HCT116 (cell line): ENCODE data around the gene TACC2. TPM values are rescaled to one million over a fixed set of nuclear protein-coding genes. Genes with fewer than 3 reads are reported as not detected.

Experiments
- ATAC-seq: fragments of 200-7000 bp; cut with Tn5 transposase; 2 replicates; pipeline ENCODE4 v1.9.1; 2020; ENCODE audit warnings: mild to moderate bottlenecking, moderate library complexity
- BruUV-seq: library from RNA; stranded (reverse); fragments of 400-500 nt; replicated peaks from 2 replicates; lab custom pipeline; 2021; lab: Mats Ljungman, UMichigan
- CTCF ChIA-PET: fragments of 300-600 bp; sonication (Branson Sonifier 250); formaldehyde crosslinking; loops from one replicate; lab custom pipeline; 2021; ENCODE audit warnings: antibody characterized with exemption; lab: Charles Lee
- POLR2A ChIA-PET: fragments of 300-600, 350-600 bp; sonication (Branson Sonifier 250); formaldehyde crosslinking; loops from one replicate; lab custom pipeline; 2021; ENCODE audit warnings: antibody characterized with exemption; lab: Charles Lee
- RAD21 ChIA-PET, 2 experiments: fragments of 300-600 bp; sonication (Branson Sonifier 250); formaldehyde crosslinking; loops; one replicate each; lab custom pipeline; 2023; ENCODE audit warnings: low total read pairs in 2 of 2; ENCODE audit not compliant: uncharacterized antibody in 2 of 2, unreplicated experiment in 2 of 2, low non-redundant PET in 1 of 2; lab: Charles Lee
- DNase-seq: peaks from one replicate; pipeline ENCODE4 v3.0.0-alpha.2; 2010; ENCODE audit warnings: low read depth, low spot score
- H2AFZ ChIP-seq: fragments of 200-600 bp; shearing (Covaris generic), sonication (generic); 2 replicates; pipeline ENCODE4 v1.6.1; 2017; ENCODE audit warnings: low read depth, mixed run types, mixed read lengths, antibody characterized with exemption, low read length; ENCODE audit not compliant: poor library complexity, severe bottlenecking
- H3K27ac ChIP-seq: 2 replicates; pipeline ENCODE4 v1.5.1; 2012; ENCODE audit warnings: low read depth, low read length
- H3K27me3 ChIP-seq: fragments of 200-600 bp; sonication (generic); 2 replicates; pipeline ENCODE4 v1.6.1; 2016; ENCODE audit warnings: mixed run types, low read length, mixed read lengths; ENCODE audit not compliant: insufficient read depth
- H3K36me3 ChIP-seq, 2 experiments: fragments of 200-500 bp in 1 of 2; fragments of 200-600 bp in 1 of 2; sonication (Bioruptor generic) in 1 of 2; sonication (generic) in 1 of 2; 2 replicates each; pipeline versions ENCODE4 v1.5.1 to v1.6.1; 2014 to 2016; ENCODE audit warnings: low read length in 2 of 2, inconsistent platforms in 1 of 2, mixed read lengths in 1 of 2, mixed run types in 1 of 2; ENCODE audit not compliant: insufficient read depth in 2 of 2, control insufficient read depth in 1 of 2
- H3K4me1 ChIP-seq, 2 experiments: fragments of 200-600 bp in 1 of 2; sonication (generic) in 1 of 2; 2 replicates each; pipeline versions ENCODE4 v1.5.1 to v1.6.1; 2012 to 2017; ENCODE audit warnings: low read length in 2 of 2, inconsistent platforms in 1 of 2, mild to moderate bottlenecking in 1 of 2, mixed read lengths in 1 of 2, mixed run types in 1 of 2, moderate library complexity in 1 of 2; ENCODE audit not compliant: insufficient read depth in 2 of 2, control insufficient read depth in 1 of 2
- H3K4me2 ChIP-seq: fragments of 200-600 bp; sonication (generic); 2 replicates; pipeline ENCODE4 v1.6.1; 2017; ENCODE audit warnings: mixed run types, low read length, mixed read lengths
- H3K4me3 ChIP-seq, 2 experiments: fragments of 200-600 bp in 1 of 2; sonication (generic) in 1 of 2; replicated peaks in 1 of 2; 2 replicates each; pipeline ENCODE4 v1.5.1; 2011 to 2016; ENCODE audit warnings: low read length in 2 of 2, control low read depth in 1 of 2, low read depth in 1 of 2, mild to moderate bottlenecking in 1 of 2, mixed read lengths in 1 of 2, mixed run types in 1 of 2
- H3K79me2 ChIP-seq: fragments of 200-600 bp; sonication (generic); 2 replicates; pipeline ENCODE4 v1.6.1; 2017; ENCODE audit warnings: mild to moderate bottlenecking, mixed run types, low read length, moderate library complexity, mixed read lengths; ENCODE audit not compliant: insufficient read depth
- H3K9ac ChIP-seq: fragments of 200-600 bp; sonication (generic); 2 replicates; pipeline ENCODE4 v1.6.1; 2016; ENCODE audit warnings: low read length, mixed read lengths
- H3K9me2 ChIP-seq: fragments of 200-600 bp; sonication (generic), shearing (Covaris generic); 2 replicates; pipeline ENCODE4 v1.6.1; 2017; ENCODE audit warnings: mixed run types, mild to moderate bottlenecking, moderate library complexity; ENCODE audit not compliant: insufficient read depth
- H3K9me3 ChIP-seq, 2 experiments: fragments of 200-500 bp in 1 of 2; fragments of 200-600 bp in 1 of 2; sonication (Bioruptor generic) in 1 of 2; sonication (generic) in 1 of 2; 2 replicates each; pipeline ENCODE4 v1.6.1; 2014 to 2017; ENCODE audit warnings: low read length in 2 of 2, mixed read lengths in 2 of 2, inconsistent platforms in 1 of 2, low read depth in 1 of 2, mild to moderate bottlenecking in 1 of 2, mixed run types in 1 of 2, moderate library complexity in 1 of 2; ENCODE audit not compliant: control insufficient read depth in 1 of 2, insufficient read depth in 1 of 2
- H4K20me1 ChIP-seq: fragments of 200-600 bp; sonication (generic), shearing (Covaris generic); 2 replicates; pipeline ENCODE4 v1.6.1; 2017; ENCODE audit warnings: mixed run types, mild to moderate bottlenecking, moderate library complexity; ENCODE audit not compliant: insufficient read depth
- ATF3 ChIP-seq: IDR thresholded peaks from 2 replicates; pipeline ENCODE4 v1.6.1; 2012
- CBX3 ChIP-seq: IDR thresholded peaks from 2 replicates; pipeline ENCODE4 v1.6.1; 2012; ENCODE audit warnings: low read depth
- CEBPB ChIP-seq: IDR thresholded peaks from 2 replicates; pipeline ENCODE4 v1.6.1; 2012; ENCODE audit warnings: low read depth
- EGR1 ChIP-seq: IDR thresholded peaks from 2 replicates; pipeline ENCODE4 v1.6.1; 2012; ENCODE audit warnings: low read depth
- ELF1 ChIP-seq: IDR thresholded peaks from 2 replicates; pipeline ENCODE4 v1.6.1; 2012; ENCODE audit warnings: low read depth, borderline replicate concordance
- EZH2phosphoT487 ChIP-seq: fragments of 200-600 bp; IDR thresholded peaks from 2 replicates; pipeline ENCODE4 v1.6.1; 2018; ENCODE audit warnings: antibody characterized with exemption, borderline replicate concordance
- MAX ChIP-seq: IDR thresholded peaks from 2 replicates; pipeline ENCODE4 v1.6.1; 2012
- POLR2A ChIP-seq: IDR thresholded peaks from 2 replicates; pipeline ENCODE4 v1.7.0; 2011; ENCODE audit warnings: borderline replicate concordance; ENCODE audit not compliant: insufficient read depth, insufficient read length; ENCODE audit errors: extremely low read depth
- POLR2AphosphoS5 ChIP-seq: IDR thresholded peaks from 2 replicates; pipeline ENCODE4 v1.6.1; 2011; ENCODE audit warnings: mild to moderate bottlenecking, low read depth, low read length, moderate library complexity
- RAD21 ChIP-seq: IDR thresholded peaks from 2 replicates; pipeline ENCODE4 v1.6.1; 2012; ENCODE audit warnings: low read depth, mild to moderate bottlenecking
- SIN3A ChIP-seq: IDR thresholded peaks from 2 replicates; pipeline ENCODE4 v1.6.1; 2012; ENCODE audit warnings: low read depth
- SRF ChIP-seq: IDR thresholded peaks from 2 replicates; pipeline ENCODE4 v1.6.1; 2012; ENCODE audit warnings: low read depth
- TCF7L2 ChIP-seq: IDR thresholded peaks from 2 replicates; pipeline ENCODE4 v1.7.0; 2011; ENCODE audit warnings: borderline replicate concordance, inconsistent platforms; ENCODE audit not compliant: insufficient read depth, insufficient read length; ENCODE audit errors: extremely low read depth
- ZFX ChIP-seq: fragments of 450-650 bp; IDR thresholded peaks from 2 replicates; pipeline ENCODE4 v1.6.1; 2017
- ZNF274 ChIP-seq: fragments of 200-500 bp; sonication (Bioruptor generic); IDR thresholded peaks from 2 replicates; pipeline ENCODE4 v1.6.1; 2014; ENCODE audit warnings: mild to moderate bottlenecking, low read depth, low read length, inconsistent platforms
- intact Hi-C: fragments of 100-400 bp; cut with micrococcal nuclease; formaldehyde crosslinking; loops from 2 replicates; pipeline ENCODE4 v1.10.0; 2022
- total RNA-seq: library from RNA; stranded (reverse); gene quantifications from one replicate; pipeline ENCODE4 v1.2.1, GENCODE V29; 2021; ENCODE audit not compliant: unreplicated experiment
- TF ChIP-seq, protein P1 (sequence below), 3 experiments: fragments of 200-600 bp in 1 of 3; sonication (generic) in 1 of 3; IDR thresholded peaks in 2 of 3; conservative IDR thresholded peaks in 1 of 3; 2 replicates each; pipeline ENCODE4 v1.5.1; 2012 to 2017; ENCODE audit warnings: low read depth in 2 of 3, low read length in 2 of 3, antibody characterized with exemption in 1 of 3, borderline replicate concordance in 1 of 3, control low read depth in 1 of 3, mild to moderate bottlenecking in 1 of 3, mixed read lengths in 1 of 3, mixed run types in 1 of 3, moderate library complexity in 1 of 3; ENCODE audit not compliant: insufficient read depth in 1 of 3
- TF ChIP-seq, protein P2 (sequence below): IDR thresholded peaks from 2 replicates; pipeline ENCODE4 v1.6.1; 2012; ENCODE audit warnings: low read depth

The TACC2 gene
- total RNA-seq, 1 experiment from 2014 or later: 38.6 TPM

- ChIA-PET RAD21 (no interaction called here), POLR2A (no interaction called here), CTCF (interaction anchor here (1.0 kb wide), 1 partner anchor 42 kb away, joined by 3 read pairs; no protein-coding TSS in a partner anchor)
- TF ChIP-seq ZFX (no peak), EGR1 (no peak), ZNF274 (no peak), CEBPB (no peak), SIN3A (no peak)
- no peaks in the 10 kb centered on the region for H3K9me2 ChIP-seq
- no TSS peak for BruUV-seq
- no peaks in the 10 kb centered on the region for H3K36me3 ChIP-seq
- no peaks in the 10 kb centered on the region for H3K4me1 ChIP-seq
- H4K20me1 ChIP-seq: no peaks in the 10 kb centered on the region
- no peak overlapping the region for H3K4me2 ChIP-seq
- H2AFZ ChIP-seq: no peak overlapping the region
- no peaks in the 10 kb centered on the region for H3K27me3 ChIP-seq
- no peaks in the 10 kb centered on the region for H3K9me3 ChIP-seq
- H3K4me3 ChIP-seq: no peak overlapping the region
- H3K9ac ChIP-seq: no peak overlapping the region
- DNase-seq (no peak), ATAC-seq (no peak)
- no peaks in the 10 kb centered on the region for H3K79me2 ChIP-seq
- H3K27ac ChIP-seq: no peak overlapping the region
- intact Hi-C loops: no loop called here
These were observed 23.8 kb downstream of the TACC2 start for GRCh38 chr10:122012731-122013130.

DNA sequence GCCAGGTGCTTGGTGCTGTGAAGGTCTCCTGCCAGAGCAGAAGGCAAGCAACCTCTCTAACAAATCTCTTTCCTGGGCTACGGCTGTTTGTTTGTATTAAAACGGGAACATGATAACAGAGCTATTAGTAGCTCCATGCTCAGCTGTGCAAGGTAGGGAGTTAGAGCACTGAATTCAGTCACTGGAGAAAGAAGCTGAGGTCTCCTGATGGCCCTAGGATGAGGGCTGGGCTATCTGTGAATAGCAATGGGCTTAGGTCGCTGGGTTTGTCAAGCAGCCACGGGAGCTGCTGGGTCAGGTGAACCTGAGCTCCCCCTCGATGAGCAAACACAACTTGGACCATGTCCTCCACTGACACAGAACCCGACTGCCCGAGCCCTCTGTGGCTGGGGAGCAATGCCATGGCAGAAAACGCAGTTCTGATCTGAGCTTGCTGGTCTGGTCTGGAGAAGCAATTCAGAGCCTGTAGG is 24.4 kb downstream of the TACC2 start:
- no peaks in the 10 kb centered on the region for H3K4me1 ChIP-seq
- intact Hi-C loops: no loop called here
- no peaks in the 10 kb centered on the region for H4K20me1 ChIP-seq
- no peak overlapping the region for H3K4me2 ChIP-seq
- no peak overlapping the region for H3K4me3 ChIP-seq
- H3K9ac ChIP-seq: no peak overlapping the region
- no peak for DNase-seq
- no peaks in the 10 kb centered on the region for H3K9me3 ChIP-seq
- H2AFZ ChIP-seq: no peak overlapping the region
- H3K9me2 ChIP-seq: no peaks in the 10 kb centered on the region
- H3K36me3 ChIP-seq: no peaks in the 10 kb centered on the region
- POLR2A ChIA-PET: no interaction called here
- RAD21 ChIA-PET: no interaction called here
- H3K27me3 ChIP-seq: no peaks in the 10 kb centered on the region
- ATAC-seq: no peak
- CTCF ChIA-PET: interaction anchor here (1.0 kb wide), 1 partner anchor 41 kb away, joined by 3 read pairs; no protein-coding TSS in a partner anchor
- BruUV-seq: no TSS peak
- H3K27ac ChIP-seq: no peak overlapping the region
- H3K79me2 ChIP-seq: no peaks in the 10 kb centered on the region
- TF ChIP-seq CBX3 (no peak), TCF7L2 (no peak), MAX (no peak), SRF (no peak), POLR2A (no peak), SIN3A (no peak), POLR2AphosphoS5 (no peak), RAD21 (no peak), ELF1 (no peak), EZH2phosphoT487 (no peak), ATF3 (no peak)
- TF ChIP-seq, protein P1, sequence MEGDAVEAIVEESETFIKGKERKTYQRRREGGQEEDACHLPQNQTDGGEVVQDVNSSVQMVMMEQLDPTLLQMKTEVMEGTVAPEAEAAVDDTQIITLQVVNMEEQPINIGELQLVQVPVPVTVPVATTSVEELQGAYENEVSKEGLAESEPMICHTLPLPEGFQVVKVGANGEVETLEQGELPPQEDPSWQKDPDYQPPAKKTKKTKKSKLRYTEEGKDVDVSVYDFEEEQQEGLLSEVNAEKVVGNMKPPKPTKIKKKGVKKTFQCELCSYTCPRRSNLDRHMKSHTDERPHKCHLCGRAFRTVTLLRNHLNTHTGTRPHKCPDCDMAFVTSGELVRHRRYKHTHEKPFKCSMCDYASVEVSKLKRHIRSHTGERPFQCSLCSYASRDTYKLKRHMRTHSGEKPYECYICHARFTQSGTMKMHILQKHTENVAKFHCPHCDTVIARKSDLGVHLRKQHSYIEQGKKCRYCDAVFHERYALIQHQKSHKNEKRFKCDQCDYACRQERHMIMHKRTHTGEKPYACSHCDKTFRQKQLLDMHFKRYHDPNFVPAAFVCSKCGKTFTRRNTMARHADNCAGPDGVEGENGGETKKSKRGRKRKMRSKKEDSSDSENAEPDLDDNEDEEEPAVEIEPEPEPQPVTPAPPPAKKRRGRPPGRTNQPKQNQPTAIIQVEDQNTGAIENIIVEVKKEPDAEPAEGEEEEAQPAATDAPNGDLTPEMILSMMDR (IDR thresholded peaks at IDR 0.05 in 2 of 3, conservative IDR thresholded peaks at IDR 0.05 in 1 of 3; ENCODE audit: borderline replicate concordance in 1 of 3, insufficient read depth in 1 of 3, low read depth in 2 of 3, low read length in 2 of 3): no peak
- TF ChIP-seq, protein P2, sequence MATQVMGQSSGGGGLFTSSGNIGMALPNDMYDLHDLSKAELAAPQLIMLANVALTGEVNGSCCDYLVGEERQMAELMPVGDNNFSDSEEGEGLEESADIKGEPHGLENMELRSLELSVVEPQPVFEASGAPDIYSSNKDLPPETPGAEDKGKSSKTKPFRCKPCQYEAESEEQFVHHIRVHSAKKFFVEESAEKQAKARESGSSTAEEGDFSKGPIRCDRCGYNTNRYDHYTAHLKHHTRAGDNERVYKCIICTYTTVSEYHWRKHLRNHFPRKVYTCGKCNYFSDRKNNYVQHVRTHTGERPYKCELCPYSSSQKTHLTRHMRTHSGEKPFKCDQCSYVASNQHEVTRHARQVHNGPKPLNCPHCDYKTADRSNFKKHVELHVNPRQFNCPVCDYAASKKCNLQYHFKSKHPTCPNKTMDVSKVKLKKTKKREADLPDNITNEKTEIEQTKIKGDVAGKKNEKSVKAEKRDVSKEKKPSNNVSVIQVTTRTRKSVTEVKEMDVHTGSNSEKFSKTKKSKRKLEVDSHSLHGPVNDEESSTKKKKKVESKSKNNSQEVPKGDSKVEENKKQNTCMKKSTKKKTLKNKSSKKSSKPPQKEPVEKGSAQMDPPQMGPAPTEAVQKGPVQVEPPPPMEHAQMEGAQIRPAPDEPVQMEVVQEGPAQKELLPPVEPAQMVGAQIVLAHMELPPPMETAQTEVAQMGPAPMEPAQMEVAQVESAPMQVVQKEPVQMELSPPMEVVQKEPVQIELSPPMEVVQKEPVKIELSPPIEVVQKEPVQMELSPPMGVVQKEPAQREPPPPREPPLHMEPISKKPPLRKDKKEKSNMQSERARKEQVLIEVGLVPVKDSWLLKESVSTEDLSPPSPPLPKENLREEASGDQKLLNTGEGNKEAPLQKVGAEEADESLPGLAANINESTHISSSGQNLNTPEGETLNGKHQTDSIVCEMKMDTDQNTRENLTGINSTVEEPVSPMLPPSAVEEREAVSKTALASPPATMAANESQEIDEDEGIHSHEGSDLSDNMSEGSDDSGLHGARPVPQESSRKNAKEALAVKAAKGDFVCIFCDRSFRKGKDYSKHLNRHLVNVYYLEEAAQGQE: no peak
